CD4-positive, CD25-positive, alpha-beta regulatory T cell (primary cell): Measurements from ENCODE around the gene PPIF. TPM values are rescaled to one million over a fixed set of nuclear protein-coding genes. Genes with fewer than 3 reads are reported as not detected.

Source experiments
- ATAC-seq, 2 donors: fragments of 150-1000 bp; cut with Tn5 transposase; one replicate each; pipeline ENCODE4 v1.10.0; 2021; ENCODE audit warnings: low read depth in 2 of 2, moderate number of reproducible peaks in 2 of 2, moderate library complexity in 1 of 2
- DNase-seq, 3 donors: peaks; one replicate each; pipeline versions ENCODE4 v3.0.0 to v3.0.0-alpha.2; 2012 to 2022; ENCODE audit warnings: mixed read lengths in 1 of 3
- H3K27ac ChIP-seq: one replicate; pipeline ENCODE4 v1.7.0; 2013; ENCODE audit warnings: mild to moderate bottlenecking, low read length; ENCODE audit not compliant: insufficient read depth, poor library complexity, severe bottlenecking
- H3K27me3 ChIP-seq: one replicate; pipeline ENCODE4 v1.7.0; 2013; ENCODE audit warnings: low read length; ENCODE audit not compliant: control insufficient read depth, insufficient read depth
- H3K36me3 ChIP-seq: one replicate; pipeline ENCODE4 v1.7.0; 2013; ENCODE audit warnings: mild to moderate bottlenecking, low read length, moderate library complexity; ENCODE audit not compliant: control insufficient read depth, insufficient read depth
- H3K4me1 ChIP-seq: 2 replicates; pipeline ENCODE4 v1.7.0; 2013; ENCODE audit warnings: mild to moderate bottlenecking, low read length; ENCODE audit not compliant: insufficient read depth, control insufficient read depth, poor library complexity, severe bottlenecking
- H3K4me3 ChIP-seq: one replicate; pipeline ENCODE4 v1.7.0; 2013; ENCODE audit warnings: low read depth, mild to moderate bottlenecking, low read length, moderate library complexity
- H3K9me3 ChIP-seq, 2 experiments: 1 replicate in 1 of 2; 2 replicates in 1 of 2; pipeline ENCODE4 v1.7.0; 2013; ENCODE audit warnings: low read length in 2 of 2, mild to moderate bottlenecking in 1 of 2, moderate library complexity in 1 of 2; ENCODE audit not compliant: control insufficient read depth in 2 of 2
- H3K27ac Mint-ChIP-seq, 3 donors: one replicate each; pipeline ENCODE4 v1.8.0; 2020 to 2022; ENCODE audit warnings: mild to moderate bottlenecking in 3 of 3, mixed read lengths in 3 of 3, moderate library complexity in 2 of 3
- H3K27me3 Mint-ChIP-seq: one replicate; pipeline ENCODE4 v1.8.0; 2022; ENCODE audit warnings: mild to moderate bottlenecking, mixed read lengths
- H3K36me3 Mint-ChIP-seq: one replicate; pipeline ENCODE4 v1.8.0; 2020; ENCODE audit warnings: mixed read lengths
- H3K4me1 Mint-ChIP-seq, 4 donors: one replicate each; pipeline ENCODE4 v1.8.0; 2020 to 2022; ENCODE audit warnings: mixed read lengths in 4 of 4, mild to moderate bottlenecking in 1 of 4
- H3K4me3 Mint-ChIP-seq, 4 donors: one replicate each; pipeline ENCODE4 v1.8.0; 2020 to 2022; ENCODE audit warnings: mild to moderate bottlenecking in 4 of 4, mixed read lengths in 4 of 4, moderate library complexity in 3 of 4
- H3K9me3 Mint-ChIP-seq, 7 donors: one replicate each; pipeline ENCODE4 v1.8.0; 2020 to 2022; ENCODE audit warnings: mixed read lengths in 7 of 7, mild to moderate bottlenecking in 3 of 7, moderate library complexity in 2 of 7
- polyA plus RNA-seq, 4 donors: library from polyadenylated mRNA; unstranded; fragments of 300-500 nt; fragmentation: Illumina TruSeq; gene quantifications; one replicate each; pipeline ENCODE4 v1.2.3, GENCODE V29; 2021
- total RNA-seq: library from RNA; stranded (reverse); gene quantifications from one replicate; pipeline ENCODE4 v1.2.3, GENCODE V29; 2022

The PPIF gene
- total and polyA plus RNA-seq, 5 donors from 2014 or later: 15.5 to 60.2 (median 18.0) TPM

- Histone ChIP-seq H3K4me1 (no peaks in the 10 kb centered on the region), H3K9me3 (no peaks in the 10 kb centered on the region), H3K4me3 (no peak overlapping the region), H3K27me3 (no peaks in the 10 kb centered on the region), H3K27ac (no peak overlapping the region), H3K36me3 (no peaks in the 10 kb centered on the region)
- Mint-ChIP-seq H3K4me1 (peaks cover 0 to 2% (median 0%) of the 10 kb centered on the region in 4 donors), H3K27ac (no peak overlapping the region), H3K36me3 (no peaks in the 10 kb centered on the region), H3K27me3 (peaks cover 6% of the 10 kb centered on the region), H3K9me3 (no peaks in the 10 kb centered on the region), H3K4me3 (no peak overlapping the region)
- ATAC-seq: no peak
- no peak for DNase-seq
These were observed 49.8 kb downstream of the PPIF start for GRCh38 chr10:79397051-79397450.

GRCh38 chr10:79397575-79398303 is 50.5 kb downstream of the PPIF start:
- Histone ChIP-seq H3K36me3 (no peaks in the 10 kb centered on the region), H3K4me1 (no peaks in the 10 kb centered on the region), H3K4me3 (no peak overlapping the region), H3K9me3 (no peaks in the 10 kb centered on the region), H3K27ac (no peak overlapping the region), H3K27me3 (no peaks in the 10 kb centered on the region)
- Mint-ChIP-seq H3K27ac (peak overlapping the region in 1 of 3 donors; percentile 95), H3K4me3 (no peak overlapping the region), H3K27me3 (peaks cover 6% of the 10 kb centered on the region), H3K9me3 (no peaks in the 10 kb centered on the region), H3K36me3 (no peaks in the 10 kb centered on the region), H3K4me1 (peaks cover 0 to 2% (median 0%) of the 10 kb centered on the region in 4 donors)
- ATAC-seq (no peak), DNase-seq (no peak)

GRCh38 chr10:79398642-79399041 is 51.4 kb downstream of the PPIF start:
- Mint-ChIP-seq H3K27ac (no peak overlapping the region), H3K36me3 (no peaks in the 10 kb centered on the region), H3K27me3 (peaks cover 6% of the 10 kb centered on the region), H3K4me1 (peaks cover 0 to 2% (median 0%) of the 10 kb centered on the region in 4 donors), H3K9me3 (no peaks in the 10 kb centered on the region), H3K4me3 (no peak overlapping the region)
- ATAC-seq (no peak), DNase-seq (no peak)
- Histone ChIP-seq H3K4me1 (no peaks in the 10 kb centered on the region), H3K9me3 (no peaks in the 10 kb centered on the region), H3K27ac (no peak overlapping the region), H3K4me3 (no peak overlapping the region), H3K36me3 (no peaks in the 10 kb centered on the region), H3K27me3 (no peaks in the 10 kb centered on the region)

- Histone ChIP-seq H3K36me3 (no peaks in the 10 kb centered on the region), H3K4me1 (no peaks in the 10 kb centered on the region), H3K27me3 (no peaks in the 10 kb centered on the region), H3K4me3 (no peak overlapping the region), H3K9me3 (no peaks in the 10 kb centered on the region), H3K27ac (no peak overlapping the region)
- Mint-ChIP-seq H3K36me3 (no peaks in the 10 kb centered on the region), H3K4me3 (no peak overlapping the region), H3K4me1 (peaks cover 0 to 2% (median 0%) of the 10 kb centered on the region in 4 donors), H3K27ac (no peak overlapping the region), H3K27me3 (peaks cover 6% of the 10 kb centered on the region), H3K9me3 (no peaks in the 10 kb centered on the region)
- DNase-seq (no peak), ATAC-seq (no peak)
These were observed 52.1 kb downstream of the PPIF start for GRCh38 chr10:79399223-79399831.

GRCh38 chr10:79400146-79401004 is 53.1 kb downstream of the PPIF start:
- H3K36me3 ChIP-seq: no peaks in the 10 kb centered on the region
- H3K27me3 Mint-ChIP-seq: peaks cover 11% of the 10 kb centered on the region

GRCh38 chr10:79401015-79401921 is 54.0 kb downstream of the PPIF start:
- Mint-ChIP-seq H3K27ac (no peak overlapping the region), H3K4me1 (peaks cover 0 to 2% (median 0%) of the 10 kb centered on the region in 4 donors), H3K4me3 (no peak overlapping the region), H3K36me3 (no peaks in the 10 kb centered on the region), H3K27me3 (peaks cover 10% of the 10 kb centered on the region), H3K9me3 (no peaks in the 10 kb centered on the region)
- Histone ChIP-seq H3K36me3 (no peaks in the 10 kb centered on the region), H3K4me1 (no peaks in the 10 kb centered on the region), H3K4me3 (no peak overlapping the region), H3K9me3 (no peaks in the 10 kb centered on the region), H3K27me3 (no peaks in the 10 kb centered on the region), H3K27ac (no peak overlapping the region)
- ATAC-seq: no peak
- no peak for DNase-seq

More at GRCh38 chr10:79400146-79401004, 53.1 kb downstream of the PPIF start:
- H3K27me3 ChIP-seq: no peaks in the 10 kb centered on the region
- DNase-seq (peak in 2 of 3 donors; percentile 19 to 48), ATAC-seq (peak in 1 of 2 donors; percentile 41)
- Mint-ChIP-seq H3K36me3 (no peaks in the 10 kb centered on the region), H3K4me1 (peaks cover 0 to 2% (median 0%) of the 10 kb centered on the region in 4 donors), H3K27ac (no peak overlapping the region), H3K4me3 (no peak overlapping the region), H3K9me3 (no peaks in the 10 kb centered on the region)
- no peaks in the 10 kb centered on the region for H3K4me1 ChIP-seq
- H3K9me3 ChIP-seq: no peaks in the 10 kb centered on the region
- H3K27ac ChIP-seq: no peak overlapping the region
- H3K4me3 ChIP-seq: no peak overlapping the region

GRCh38 chr10:79402625-79402946 is 55.3 kb downstream of the PPIF start:
- peaks cover 0 to 2% (median 0%) of the 10 kb centered on the region in 4 donors for H3K4me1 Mint-ChIP-seq
- no peak overlapping the region for H3K4me3 Mint-ChIP-seq
- Histone ChIP-seq H3K4me1 (no peaks in the 10 kb centered on the region), H3K36me3 (no peaks in the 10 kb centered on the region), H3K27me3 (no peaks in the 10 kb centered on the region), H3K9me3 (no peaks in the 10 kb centered on the region), H3K4me3 (no peak overlapping the region), H3K27ac (no peak overlapping the region)
- no peaks in the 10 kb centered on the region for H3K36me3 Mint-ChIP-seq
- no peak for ATAC-seq
- no peak for DNase-seq
- H3K27ac Mint-ChIP-seq: no peak overlapping the region
- peaks cover 9% of the 10 kb centered on the region for H3K27me3 Mint-ChIP-seq
- H3K9me3 Mint-ChIP-seq: no peaks in the 10 kb centered on the region
